SK-N-MC (cell line): ENCODE data around the gene RNU7-1.

Source experiments
- EZH2 ChIP-seq: fragments of 200-600 bp; sonication (generic); IDR thresholded peaks from one replicate; pipeline ENCODE4 v1.6.1; 2017; ENCODE audit warnings: antibody characterized with exemption
- FOXP2 ChIP-seq: optimal IDR thresholded peaks from 2 replicates; pipeline ENCODE3; 2011; ENCODE audit warnings: mild to moderate bottlenecking, moderate library complexity; ENCODE audit not compliant: insufficient read depth; ENCODE audit errors: extremely low read length, control extremely low read depth
- POLR2AphosphoS5 ChIP-seq: IDR thresholded peaks from 2 replicates; pipeline ENCODE4 v1.6.1; 2012; ENCODE audit warnings: mild to moderate bottlenecking, low read depth, low read length, borderline replicate concordance

GRCh38 chr12:6959805-6960592 is 16.4 kb downstream of the RNU7-1 start:
- TF ChIP-seq POLR2AphosphoS5 (no peak), EZH2 (no peak), FOXP2 (no peak)
